ENCODE results near the gene SNX6.

SNX6 gene

DNA sequence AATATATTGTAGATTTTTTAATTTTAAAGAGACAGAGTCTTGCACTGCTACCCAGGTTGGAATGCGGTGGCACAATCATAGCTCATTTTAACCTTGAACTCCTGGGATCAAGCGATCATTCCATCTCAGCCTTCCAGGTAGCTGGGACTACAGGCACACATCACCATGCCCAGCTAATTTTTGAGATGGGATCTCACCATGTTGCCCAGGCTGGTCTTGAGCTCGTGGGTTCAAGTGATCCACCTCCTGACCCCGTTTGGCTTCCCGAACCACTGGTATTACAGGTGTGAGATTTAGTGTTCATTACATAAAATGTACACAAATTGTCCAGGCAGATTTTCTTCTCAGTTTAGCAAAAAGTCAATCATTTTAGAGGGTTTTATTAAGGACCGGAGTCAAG lies 13.6 kb downstream of the SNX6 start:
- ATAC-seq: no peak
- TF ChIP-seq ZC3H10 (CRISPR knock-in tag; IDR thresholded peaks at IDR 0.05): no peak
- no peak for TF ChIP-seq GLIS3 (CRISPR knock-in tag; IDR thresholded peaks at IDR 0.05)
- TF ChIP-seq ARNTL (CRISPR knock-in tag; IDR thresholded peaks at IDR 0.05; ENCODE audit: borderline replicate concordance, low read depth): no peak
- TF ChIP-seq ZFP30 (CRISPR knock-in tag; IDR thresholded peaks at IDR 0.05): no peak
- no peak for TF ChIP-seq ZNF70 (CRISPR knock-in tag; IDR thresholded peaks at IDR 0.05)
- TF ChIP-seq ISL1 (CRISPR knock-in tag; IDR thresholded peaks at IDR 0.05): no peak
- TF ChIP-seq CSRNP3 (CRISPR knock-in tag; IDR thresholded peaks at IDR 0.05): no peak
- TF ChIP-seq RARB (CRISPR knock-in tag; IDR thresholded peaks at IDR 0.05): no peak
- TF ChIP-seq ZNF565 (CRISPR knock-in tag; conservative IDR thresholded peaks at IDR 0.05; ENCODE audit: low read depth): no peak
- TF ChIP-seq, protein P1, sequence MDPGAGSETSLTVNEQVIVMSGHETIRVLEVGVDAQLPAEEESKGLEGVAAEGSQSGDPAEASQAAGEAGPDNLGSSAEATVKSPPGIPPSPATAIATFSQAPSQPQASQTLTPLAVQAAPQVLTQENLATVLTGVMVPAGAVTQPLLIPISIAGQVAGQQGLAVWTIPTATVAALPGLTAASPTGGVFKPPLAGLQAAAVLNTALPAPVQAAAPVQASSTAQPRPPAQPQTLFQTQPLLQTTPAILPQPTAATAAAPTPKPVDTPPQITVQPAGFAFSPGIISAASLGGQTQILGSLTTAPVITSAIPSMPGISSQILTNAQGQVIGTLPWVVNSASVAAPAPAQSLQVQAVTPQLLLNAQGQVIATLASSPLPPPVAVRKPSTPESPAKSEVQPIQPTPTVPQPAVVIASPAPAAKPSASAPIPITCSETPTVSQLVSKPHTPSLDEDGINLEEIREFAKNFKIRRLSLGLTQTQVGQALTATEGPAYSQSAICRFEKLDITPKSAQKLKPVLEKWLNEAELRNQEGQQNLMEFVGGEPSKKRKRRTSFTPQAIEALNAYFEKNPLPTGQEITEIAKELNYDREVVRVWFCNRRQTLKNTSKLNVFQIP (CRISPR knock-in tag; IDR thresholded peaks at IDR 0.05; ENCODE audit: borderline replicate concordance, low read depth): no peak
- no peak for TF ChIP-seq ESRRG (CRISPR knock-in tag; IDR thresholded peaks at IDR 0.05)
- TF ChIP-seq CSDC2 (CRISPR knock-in tag; IDR thresholded peaks at IDR 0.05): no peak
- TF ChIP-seq TCF4 (CRISPR knock-in tag; IDR thresholded peaks at IDR 0.05; ENCODE audit: borderline replicate concordance): no peak

GRCh38 chr14:34615507-34615906 lies 14.4 kb downstream of the SNX6 start:
- ATAC-seq: no peak

More at GRCh38 chr14:34615507-34615906, 14.4 kb downstream of the SNX6 start:
- TF ChIP-seq, protein P2, sequence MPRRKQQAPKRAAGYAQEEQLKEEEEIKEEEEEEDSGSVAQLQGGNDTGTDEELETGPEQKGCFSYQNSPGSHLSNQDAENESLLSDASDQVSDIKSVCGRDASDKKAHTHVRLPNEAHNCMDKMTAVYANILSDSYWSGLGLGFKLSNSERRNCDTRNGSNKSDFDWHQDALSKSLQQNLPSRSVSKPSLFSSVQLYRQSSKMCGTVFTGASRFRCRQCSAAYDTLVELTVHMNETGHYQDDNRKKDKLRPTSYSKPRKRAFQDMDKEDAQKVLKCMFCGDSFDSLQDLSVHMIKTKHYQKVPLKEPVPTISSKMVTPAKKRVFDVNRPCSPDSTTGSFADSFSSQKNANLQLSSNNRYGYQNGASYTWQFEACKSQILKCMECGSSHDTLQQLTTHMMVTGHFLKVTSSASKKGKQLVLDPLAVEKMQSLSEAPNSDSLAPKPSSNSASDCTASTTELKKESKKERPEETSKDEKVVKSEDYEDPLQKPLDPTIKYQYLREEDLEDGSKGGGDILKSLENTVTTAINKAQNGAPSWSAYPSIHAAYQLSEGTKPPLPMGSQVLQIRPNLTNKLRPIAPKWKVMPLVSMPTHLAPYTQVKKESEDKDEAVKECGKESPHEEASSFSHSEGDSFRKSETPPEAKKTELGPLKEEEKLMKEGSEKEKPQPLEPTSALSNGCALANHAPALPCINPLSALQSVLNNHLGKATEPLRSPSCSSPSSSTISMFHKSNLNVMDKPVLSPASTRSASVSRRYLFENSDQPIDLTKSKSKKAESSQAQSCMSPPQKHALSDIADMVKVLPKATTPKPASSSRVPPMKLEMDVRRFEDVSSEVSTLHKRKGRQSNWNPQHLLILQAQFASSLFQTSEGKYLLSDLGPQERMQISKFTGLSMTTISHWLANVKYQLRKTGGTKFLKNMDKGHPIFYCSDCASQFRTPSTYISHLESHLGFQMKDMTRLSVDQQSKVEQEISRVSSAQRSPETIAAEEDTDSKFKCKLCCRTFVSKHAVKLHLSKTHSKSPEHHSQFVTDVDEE (CRISPR knock-in tag; IDR thresholded peaks at IDR 0.05): no peak
- TF ChIP-seq ZNF8 (CRISPR knock-in tag; IDR thresholded peaks at IDR 0.05): no peak
- no peak for TF ChIP-seq ZNF565 (CRISPR knock-in tag; conservative IDR thresholded peaks at IDR 0.05; ENCODE audit: low read depth)
- TF ChIP-seq GLIS3 (CRISPR knock-in tag; IDR thresholded peaks at IDR 0.05): no peak
- no peak for TF ChIP-seq CSDC2 (CRISPR knock-in tag; IDR thresholded peaks at IDR 0.05)
- TF ChIP-seq ESRRG (CRISPR knock-in tag; IDR thresholded peaks at IDR 0.05): no peak
- no peak for TF ChIP-seq SNAI2 (CRISPR knock-in tag; IDR thresholded peaks at IDR 0.05)
- TF ChIP-seq, protein P3, sequence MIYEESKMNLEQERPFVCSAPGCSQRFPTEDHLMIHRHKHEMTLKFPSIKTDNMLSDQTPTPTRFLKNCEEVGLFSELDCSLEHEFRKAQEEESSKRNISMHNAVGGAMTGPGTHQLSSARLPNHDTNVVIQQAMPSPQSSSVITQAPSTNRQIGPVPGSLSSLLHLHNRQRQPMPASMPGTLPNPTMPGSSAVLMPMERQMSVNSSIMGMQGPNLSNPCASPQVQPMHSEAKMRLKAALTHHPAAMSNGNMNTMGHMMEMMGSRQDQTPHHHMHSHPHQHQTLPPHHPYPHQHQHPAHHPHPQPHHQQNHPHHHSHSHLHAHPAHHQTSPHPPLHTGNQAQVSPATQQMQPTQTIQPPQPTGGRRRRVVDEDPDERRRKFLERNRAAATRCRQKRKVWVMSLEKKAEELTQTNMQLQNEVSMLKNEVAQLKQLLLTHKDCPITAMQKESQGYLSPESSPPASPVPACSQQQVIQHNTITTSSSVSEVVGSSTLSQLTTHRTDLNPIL (CRISPR knock-in tag; IDR thresholded peaks at IDR 0.05; ENCODE audit: low read depth): no peak
- no peak for TF ChIP-seq ZFP3 (CRISPR knock-in tag; IDR thresholded peaks at IDR 0.05)
- TF ChIP-seq, protein P1 (CRISPR knock-in tag; IDR thresholded peaks at IDR 0.05; ENCODE audit: borderline replicate concordance, low read depth): no peak
- no peak for TF ChIP-seq OSR1 (CRISPR knock-in tag; IDR thresholded peaks at IDR 0.05)
- no peak for TF ChIP-seq ZC3H10 (CRISPR knock-in tag; IDR thresholded peaks at IDR 0.05)
- no peak for TF ChIP-seq ZFP30 (CRISPR knock-in tag; IDR thresholded peaks at IDR 0.05)
- TF ChIP-seq, protein P4, sequence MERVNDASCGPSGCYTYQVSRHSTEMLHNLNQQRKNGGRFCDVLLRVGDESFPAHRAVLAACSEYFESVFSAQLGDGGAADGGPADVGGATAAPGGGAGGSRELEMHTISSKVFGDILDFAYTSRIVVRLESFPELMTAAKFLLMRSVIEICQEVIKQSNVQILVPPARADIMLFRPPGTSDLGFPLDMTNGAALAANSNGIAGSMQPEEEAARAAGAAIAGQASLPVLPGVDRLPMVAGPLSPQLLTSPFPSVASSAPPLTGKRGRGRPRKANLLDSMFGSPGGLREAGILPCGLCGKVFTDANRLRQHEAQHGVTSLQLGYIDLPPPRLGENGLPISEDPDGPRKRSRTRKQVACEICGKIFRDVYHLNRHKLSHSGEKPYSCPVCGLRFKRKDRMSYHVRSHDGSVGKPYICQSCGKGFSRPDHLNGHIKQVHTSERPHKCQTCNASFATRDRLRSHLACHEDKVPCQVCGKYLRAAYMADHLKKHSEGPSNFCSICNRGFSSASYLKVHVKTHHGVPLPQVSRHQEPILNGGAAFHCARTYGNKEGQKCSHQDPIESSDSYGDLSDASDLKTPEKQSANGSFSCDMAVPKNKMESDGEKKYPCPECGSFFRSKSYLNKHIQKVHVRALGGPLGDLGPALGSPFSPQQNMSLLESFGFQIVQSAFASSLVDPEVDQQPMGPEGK (CRISPR knock-in tag; IDR thresholded peaks at IDR 0.05; ENCODE audit: borderline replicate concordance): no peak
- TF ChIP-seq PPARA (CRISPR knock-in tag; IDR thresholded peaks at IDR 0.05; ENCODE audit: borderline replicate concordance): no peak
- no peak for TF ChIP-seq ZNF70 (CRISPR knock-in tag; IDR thresholded peaks at IDR 0.05)

Data from SK-N-SH treated with all-trans-retinoic acid at 6 μM for 48 hours (cell line).